ENCODE measurements around the gene B4GALNT3.

B4GALNT3 gene

GRCh38 chr12:602700-603068 is 142.9 kb downstream of the B4GALNT3 start:
- TF ChIP-seq REST (IDR thresholded peaks at IDR 0.05; ENCODE audit: insufficient replicate concordance, low read depth), result no peak
- TF ChIP-seq CTCF (IDR thresholded peaks at IDR 0.05; ENCODE audit: insufficient read depth, low read length), result no peak
- TF ChIP-seq GABPA (IDR thresholded peaks at IDR 0.05; ENCODE audit: low read depth), result no peak
- TF ChIP-seq SPI1 (IDR thresholded peaks at IDR 0.05; ENCODE audit: borderline replicate concordance, low read depth), result no peak
- TF ChIP-seq POLR2AphosphoS5 (IDR thresholded peaks at IDR 0.05; ENCODE audit: low read depth), result no peak
- no peaks in the 10 kb centered on the region for H3K27me3 ChIP-seq (ENCODE audit: insufficient read depth, poor library complexity, severe bottlenecking)
- DNase-seq (ENCODE audit: low read depth in 1 of 2, low spot score in 1 of 2), result no peak
- no peak overlapping the region for H3K4me3 ChIP-seq (replicated peaks; ENCODE audit: insufficient read depth, low read length)
- H3K27ac ChIP-seq (replicated peaks), result no peak overlapping the region

- no peak overlapping the region for H3K4me3 ChIP-seq (replicated peaks; ENCODE audit: insufficient read depth, low read length)
- TF ChIP-seq REST (IDR thresholded peaks at IDR 0.05; ENCODE audit: insufficient replicate concordance, low read depth) (no peak), SPI1 (IDR thresholded peaks at IDR 0.05; ENCODE audit: borderline replicate concordance, low read depth) (no peak)
- no peak overlapping the region for H3K27ac ChIP-seq (replicated peaks)
- H3K27me3 ChIP-seq (ENCODE audit: insufficient read depth, poor library complexity, severe bottlenecking), result no peaks in the 10 kb centered on the region
- DNase-seq (ENCODE audit: low read depth in 1 of 2, low spot score in 1 of 2), result no peak
Measured at GRCh38 chr12:604956-605355, 145.2 kb downstream of the B4GALNT3 start.

- no peak overlapping the region for H3K4me3 ChIP-seq (replicated peaks; ENCODE audit: insufficient read depth, low read length)
- TF ChIP-seq POLR2AphosphoS5 (IDR thresholded peaks at IDR 0.05; ENCODE audit: low read depth) (no peak), GABPA (IDR thresholded peaks at IDR 0.05; ENCODE audit: low read depth) (no peak), CTCF (IDR thresholded peaks at IDR 0.05; ENCODE audit: insufficient read depth, low read length) (no peak), REST (IDR thresholded peaks at IDR 0.05; ENCODE audit: insufficient replicate concordance, low read depth) (no peak), SPI1 (IDR thresholded peaks at IDR 0.05; ENCODE audit: borderline replicate concordance, low read depth) (no peak)
- DNase-seq (ENCODE audit: low read depth in 1 of 2, low spot score in 1 of 2), result no peak
- H3K27me3 ChIP-seq (ENCODE audit: insufficient read depth, poor library complexity, severe bottlenecking), result no peaks in the 10 kb centered on the region
- H3K27ac ChIP-seq (replicated peaks), result no peak overlapping the region
Measured at GRCh38 chr12:607541-608001, 147.8 kb downstream of the B4GALNT3 start.

- no peak for TF ChIP-seq POLR2AphosphoS5 (IDR thresholded peaks at IDR 0.05; ENCODE audit: low read depth)
- TF ChIP-seq SPI1 (IDR thresholded peaks at IDR 0.05; ENCODE audit: borderline replicate concordance, low read depth), result no peak
- no peak for TF ChIP-seq GABPA (IDR thresholded peaks at IDR 0.05; ENCODE audit: low read depth)
- no peak for TF ChIP-seq CTCF (IDR thresholded peaks at IDR 0.05; ENCODE audit: insufficient read depth, low read length)
- TF ChIP-seq REST (IDR thresholded peaks at IDR 0.05; ENCODE audit: insufficient replicate concordance, low read depth), result no peak
Measured at GRCh38 chr12:608413-608812, 148.7 kb downstream of the B4GALNT3 start.

More at GRCh38 chr12:608413-608812, 148.7 kb downstream of the B4GALNT3 start:
- Histone ChIP-seq H3K4me3 (replicated peaks; ENCODE audit: insufficient read depth, low read length) (no peak overlapping the region), H3K27ac (replicated peaks) (peak overlapping the region; percentile 2; the same call in 1 of the 2 replicates), H3K27me3 (ENCODE audit: insufficient read depth, poor library complexity, severe bottlenecking) (no peaks in the 10 kb centered on the region)
- no peak for DNase-seq (ENCODE audit: low read depth in 1 of 2, low spot score in 1 of 2)
